B cell (primary cell): ENCODE results near the gene TBC1D22B. TPM values are rescaled to one million over a fixed set of nuclear protein-coding genes. Genes with fewer than 3 reads are reported as not detected.
"Not testable (repeated sequence)": the region's sequence is repeated elsewhere in the genome, so short reads cannot be mapped to it uniquely, and the experiment has no call there.

Source experiments
- ATAC-seq: fragments of 200-7000 bp; cut with Tn5 transposase; one replicate; pipeline ENCODE4 v1.10.0; 2021; ENCODE audit warnings: low read depth, mild to moderate bottlenecking, moderate number of reproducible peaks, moderate library complexity
- CTCF ChIA-PET: fragments of 350-600 bp; sonication (Branson Sonifier 250); formaldehyde crosslinking; loops from one replicate; lab custom pipeline; 2021; ENCODE audit warnings: antibody characterized with exemption, inconsistent platforms; lab: Charles Lee
- POLR2A ChIA-PET: fragments of 350-600 bp; sonication (Branson Sonifier 250); formaldehyde crosslinking; loops from one replicate; lab custom pipeline; 2021; ENCODE audit warnings: antibody characterized with exemption; lab: Charles Lee
- DNase-seq: peaks from one replicate; pipeline ENCODE4 v3.0.0; 2013
- H2AFZ ChIP-seq: 2 replicates; pipeline ENCODE4 v1.6.1; 2012; ENCODE audit warnings: mild to moderate bottlenecking, low read depth, low read length; ENCODE audit not compliant: insufficient read depth, poor library complexity, severe bottlenecking
- H3K27ac ChIP-seq, 2 donors: 1 replicate in 1 of 2; 2 replicates in 1 of 2; pipeline ENCODE4 v1.5.1; 2012 to 2013; ENCODE audit warnings: low read length in 2 of 2, mild to moderate bottlenecking in 2 of 2, moderate library complexity in 1 of 2
- H3K27me3 ChIP-seq, 4 experiments: fragments of 200-600 bp in 1 of 4; sonication (generic) in 1 of 4; replicated peaks in 1 of 4; 1 replicate in 2 of 4; 2 replicates in 2 of 4; pipeline versions ENCODE4 v1.6.1 to v1.7.0; 2013 to 2016; ENCODE audit warnings: low read length in 3 of 4, mild to moderate bottlenecking in 2 of 4, mixed read lengths in 1 of 4, moderate library complexity in 1 of 4; ENCODE audit not compliant: insufficient read depth in 4 of 4, control insufficient read depth in 3 of 4; ENCODE audit errors: control extremely low read depth in 1 of 4
- H3K36me3 ChIP-seq, 2 experiments: replicated peaks in 1 of 2; 1 replicate in 1 of 2; 2 replicates in 1 of 2; pipeline versions ENCODE4 v1.6.1 to v1.7.1; 2013; ENCODE audit warnings: low read length in 1 of 2; ENCODE audit not compliant: insufficient read depth in 2 of 2, control insufficient read depth in 1 of 2; ENCODE audit errors: control extremely low read depth in 1 of 2, extremely low read depth in 1 of 2
- H3K4me1 ChIP-seq, 2 donors: fragments of 200-600 bp in 1 of 2; sonication (generic) in 1 of 2; 1 replicate in 1 of 2; 2 replicates in 1 of 2; pipeline versions ENCODE4 v1.5.1 to v1.6.1; 2013 to 2017; ENCODE audit warnings: low read length in 2 of 2; ENCODE audit not compliant: control insufficient read depth in 2 of 2, insufficient read depth in 2 of 2
- H3K4me2 ChIP-seq: replicated peaks from 2 replicates; pipeline ENCODE3; 2012; ENCODE audit warnings: mild to moderate bottlenecking, low read depth, low read length; ENCODE audit not compliant: poor library complexity, severe bottlenecking
- H3K4me3 ChIP-seq, 5 experiments: fragments of 200-600 bp in 1 of 5; sonication (generic) in 1 of 5; 1 replicate in 3 of 5; 2 replicates in 2 of 5; pipeline versions ENCODE4 v1.5.1 to v1.7.0; 2011 to 2016; ENCODE audit warnings: low read length in 4 of 5, mild to moderate bottlenecking in 4 of 5, low read depth in 2 of 5, control low read depth in 1 of 5, moderate library complexity in 1 of 5; ENCODE audit not compliant: insufficient read depth in 1 of 5; ENCODE audit errors: control extremely low read depth in 1 of 5, extremely low read depth in 1 of 5
- H3K79me2 ChIP-seq: fragments of 200-600 bp; sonication (generic); one replicate; pipeline ENCODE4 v1.6.0; 2016; ENCODE audit warnings: low read length; ENCODE audit not compliant: control insufficient read depth, insufficient read depth
- H3K9ac ChIP-seq: fragments of 200-600 bp; sonication (generic); 2 replicates; pipeline ENCODE4 v1.6.1; 2017; ENCODE audit warnings: mild to moderate bottlenecking, low read length, moderate library complexity
- H3K9me3 ChIP-seq, 3 donors: one replicate each; pipeline versions ENCODE4 v1.6.1 to v1.7.1; 2013; ENCODE audit warnings: low read length in 2 of 3; ENCODE audit not compliant: control insufficient read depth in 2 of 3, insufficient read depth in 1 of 3; ENCODE audit errors: control extremely low read depth in 1 of 3
- H4K20me1 ChIP-seq: 2 replicates; pipeline ENCODE4 v1.6.0; 2012; ENCODE audit warnings: mild to moderate bottlenecking, low read length; ENCODE audit not compliant: insufficient read depth, control insufficient read depth, poor library complexity, severe bottlenecking
- H3K27ac Mint-ChIP-seq: one replicate; pipeline ENCODE4 v1.8.0; 2021; ENCODE audit warnings: mixed read lengths
- H3K27me3 Mint-ChIP-seq: one replicate; pipeline ENCODE4 v1.8.0; 2021; ENCODE audit warnings: mixed read lengths
- H3K4me1 Mint-ChIP-seq: one replicate; pipeline ENCODE4 v1.8.0; 2021; ENCODE audit warnings: mixed read lengths
- H3K4me3 Mint-ChIP-seq: one replicate; pipeline ENCODE4 v1.8.0; 2021; ENCODE audit warnings: mixed read lengths
- H3K9me3 Mint-ChIP-seq: one replicate; pipeline ENCODE4 v1.8.0; 2022; ENCODE audit warnings: mixed read lengths; ENCODE audit not compliant: insufficient read depth
- CTCF ChIP-seq: fragments of 200-600 bp; IDR thresholded peaks from one replicate; pipeline ENCODE4 v1.8.0; 2022; ENCODE audit warnings: antibody characterized with exemption, mild to moderate bottlenecking
- EZH2 ChIP-seq: IDR thresholded peaks from 2 replicates; pipeline ENCODE4 v1.6.1; 2012; ENCODE audit warnings: borderline replicate concordance, low read depth, mild to moderate bottlenecking, moderate library complexity, low read length; ENCODE audit not compliant: insufficient read depth, poor library complexity, severe bottlenecking
- WGBS: methylation state at CpG from one replicate; pipeline ENCODE4 v1.1.5; 2013; ENCODE audit warnings: missing lambda C conversion rate; ENCODE audit not compliant: insufficient coverage; 5-methylcytosine and 5-hydroxymethylcytosine counted together
- intact Hi-C: fragments of 100-400 bp; cut with micrococcal nuclease; formaldehyde crosslinking; loops from one replicate; pipeline ENCODE4 v1.10.0; 2022
- polyA plus RNA-seq: library from polyadenylated mRNA; depleted of rRNA; stranded (reverse); fragments of >200 nt; gene quantifications from 2 replicates; pipeline ENCODE4 v1.2.3, GENCODE V29; 2012
- total RNA-seq, 2 donors: library from RNA; stranded (reverse); fragments of 120-200 nt in 1 of 2; gene quantifications; 1 replicate in 1 of 2; 2 replicates in 1 of 2; pipeline versions ENCODE4 v1.2.3 to v1.2.4, GENCODE V29; 2013 to 2022

TBC1D22B gene
- total and polyA plus RNA-seq, 2 donors (not counting 1 experiment from before 2014, with no cell fraction given): 5.1 to 12.5 TPM

GRCh38 chr6:37344308-37344707 lies 86.7 kb downstream of the TBC1D22B start:
- Histone ChIP-seq H3K27me3 (peaks cover 0 to 7% (median 3%) of the 10 kb centered on the region in 4 experiments), H3K9me3 (no peaks in the 10 kb centered on the region), H3K27ac (no peak overlapping the region), H2AFZ (no peak overlapping the region), H3K4me1 (no peaks in the 10 kb centered on the region), H3K9ac (no peak overlapping the region), H3K36me3 (no peaks in the 10 kb centered on the region), H3K4me3 (no peak overlapping the region), H4K20me1 (no peaks in the 10 kb centered on the region), H3K79me2 (no peaks in the 10 kb centered on the region), H3K4me2 (no peak overlapping the region)
- no peak for TF ChIP-seq EZH2
- no peak for TF ChIP-seq CTCF
- no peak for ATAC-seq
- Mint-ChIP-seq H3K4me3 (no peak overlapping the region), H3K27ac (no peak overlapping the region), H3K4me1 (no peaks in the 10 kb centered on the region), H3K9me3 (no peaks in the 10 kb centered on the region), H3K27me3 (peaks cover 9% of the 10 kb centered on the region)
- WGBS: no CpG with 5 or more reads among the region's 3 CpGs
- ChIA-PET POLR2A (no interaction called here), CTCF (interaction anchor here (0.9 kb wide), 1 partner anchor 19 kb away, joined by 3 read pairs; no protein-coding TSS in a partner anchor)
- DNase-seq: no peak
- intact Hi-C loops: no loop called here

GRCh38 chr6:37345804-37346203 lies 88.2 kb downstream of the TBC1D22B start:
- ATAC-seq, H3K27me3 Mint-ChIP-seq, CTCF ChIA-PET, H3K4me2 ChIP-seq, POLR2A ChIA-PET, H3K4me3 ChIP-seq, H3K27ac Mint-ChIP-seq, H3K79me2 ChIP-seq, H3K4me3 Mint-ChIP-seq, H3K36me3 ChIP-seq, H3K4me1 Mint-ChIP-seq, H3K4me1 ChIP-seq, H4K20me1 ChIP-seq, H3K9me3 Mint-ChIP-seq, DNase-seq, H3K9ac ChIP-seq, H3K9me3 ChIP-seq, H3K27ac ChIP-seq, intact Hi-C loops, H2AFZ ChIP-seq, H3K27me3 ChIP-seq: not testable (repeated sequence)
- no CpG with 5 or more reads among the region's 3 CpGs for WGBS
